Measurements from ENCODE around the gene NUBPL. TPM values are rescaled to one million over a fixed set of nuclear protein-coding genes. Genes with fewer than 3 reads are reported as not detected.

NUBPL gene
- total RNA-seq, 1 donor from 2014 or later = 27.0 TPM

Other genes starting within 250 kb of the NUBPL start
- gene HEATR5A, start 140.9 kb upstream of the NUBPL start, total RNA-seq (ENCODE audit: insufficient read depth, low replicate concordance) = 55.6 TPM
- 85.7 TPM for gene DTD2, start 103.9 kb upstream of the NUBPL start, total RNA-seq (ENCODE audit: insufficient read depth, low replicate concordance)
- gene GPR33, start 73.4 kb upstream of the NUBPL start, total RNA-seq (ENCODE audit: insufficient read depth, low replicate concordance) = not detected

All from umbilical cord (tissue), 1 donor.